ENCODE measurements around the gene PCBP3. TPM values are rescaled to one million over a fixed set of nuclear protein-coding genes. Genes with fewer than 3 reads are reported as not detected.

PCBP3 gene
- total and polyA plus RNA-seq, 10 of the 15 experiments (the other 5 are each of a cell fraction or from before 2014, with no cell fraction given) = 0.09 to 1.3 (median 0.46) TPM; not detected in 3

DNA sequence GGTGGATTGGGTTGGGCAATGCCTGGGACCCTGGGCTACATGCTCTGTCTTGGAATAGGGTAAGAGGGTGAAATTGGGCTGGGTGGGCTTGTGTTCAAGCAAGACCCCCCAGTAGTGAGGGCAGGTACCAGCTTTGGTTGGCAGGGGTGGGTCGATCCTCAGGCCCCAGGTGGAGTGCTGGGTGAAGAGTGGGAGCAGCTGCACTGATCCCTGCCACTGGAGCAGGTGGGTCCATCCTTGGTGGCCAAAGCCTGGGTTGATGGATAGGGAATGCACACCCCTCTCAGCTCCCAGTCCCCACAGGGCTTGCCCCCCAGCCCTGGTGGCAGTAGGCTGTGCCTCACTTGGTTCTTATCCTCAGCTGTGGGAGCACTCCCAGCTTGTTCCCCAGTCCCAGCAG is 135.2 kb downstream of the PCBP3 start:
- no TSS peak for BruUV-seq (replicated peaks)
- H4K20me1 ChIP-seq (ENCODE audit: control insufficient read depth, insufficient read depth) = no peaks in the 10 kb centered on the region
- 0% methylated on average over 1 of the region's 1 CpG for WGBS (ENCODE audit: insufficient coverage, insufficient replicate concordance, low lambda C conversion rate, missing lambda C conversion rate)
- POLR2A ChIA-PET = no interaction called here
- CTCF ChIA-PET = interaction anchor here (1.1 to 1.3 kb wide), 2 partner anchors 32 to 223 kb away, joined by 3 to 4 read pairs; no protein-coding TSS in a partner anchor
- SMC1A ChIA-PET (ENCODE audit: uncharacterized antibody, unreplicated experiment) = no interaction called here
- H3K4me3 ChIP-seq = no peak overlapping the region
- no peaks in the 10 kb centered on the region for H3K36me3 ChIP-seq (ENCODE audit: control insufficient read depth in 2 of 2, insufficient read depth in 2 of 2, low read length in 1 of 2)
- no peaks in the 10 kb centered on the region; the same call in 2 of the 3 replicates for H3K9me3 ChIP-seq (replicated peaks; ENCODE audit: control insufficient read depth, insufficient read depth, low read length)
- TF ChIP-seq TAF1 (IDR thresholded peaks at IDR 0.05; ENCODE audit: borderline replicate concordance, low read depth, low read length) = no peak
- TF ChIP-seq NKRF (conservative IDR thresholded peaks at IDR 0.05) = no peak
- TF ChIP-seq SPI1 (IDR thresholded peaks at IDR 0.05; ENCODE audit: borderline replicate concordance, insufficient read depth, low read depth, low read length) = no peak
- TF ChIP-seq RCOR1 (conservative IDR thresholded peaks at IDR 0.05; ENCODE audit: low read depth, low read length) = no peak
- no peak for TF ChIP-seq ZNF24 (IDR thresholded peaks at IDR 0.05)
- no peak for TF ChIP-seq NR2C1 (IDR thresholded peaks at IDR 0.05)
- no peak for TF ChIP-seq POLR2A (IDR thresholded peaks at IDR 0.05; ENCODE audit: low read depth, low read length)
- no peak for TF ChIP-seq KLF5 (IDR thresholded peaks at IDR 0.05; ENCODE audit: partially characterized antibody)
- TF ChIP-seq NFYA (IDR thresholded peaks at IDR 0.05; ENCODE audit: borderline replicate concordance, low read depth, low read length) = no peak
- no peak for TF ChIP-seq CBFB (IDR thresholded peaks at IDR 0.05; ENCODE audit: low read depth)
- TF ChIP-seq SMAD1 (IDR thresholded peaks at IDR 0.05; ENCODE audit: low read depth, partially characterized antibody) = no peak
- TF ChIP-seq NR2C2 (IDR thresholded peaks at IDR 0.05; ENCODE audit: borderline replicate concordance, control insufficient read depth, insufficient read length, low read depth) = no peak
- TF ChIP-seq SKIL (IDR thresholded peaks at IDR 0.05; ENCODE audit: low read depth, poor library complexity, severe bottlenecking) = no peak
- no peak for TF ChIP-seq ZSCAN29 (IDR thresholded peaks at IDR 0.05)
- TF ChIP-seq ASH2L (IDR thresholded peaks at IDR 0.05; ENCODE audit: borderline replicate concordance, low read depth) = no peak
- no peak for TF ChIP-seq EED (IDR thresholded peaks at IDR 0.05; ENCODE audit: low read depth)
- H3K27ac ChIP-seq (ENCODE audit: control insufficient read depth, insufficient read depth) = no peak overlapping the region
- no peak overlapping the region for H2AFZ ChIP-seq (ENCODE audit: control insufficient read depth, low read depth, low read length)
- DNase-seq (ENCODE audit: low read depth, low spot score) = no peak
- RAD21 ChIA-PET (ENCODE audit: unreplicated experiment) = no interaction called here
- H3K79me2 ChIP-seq (ENCODE audit: control insufficient read depth, insufficient read depth, low read length) = no peaks in the 10 kb centered on the region
- H3K9ac ChIP-seq (ENCODE audit: control insufficient read depth, insufficient read depth, low read length) = no peak overlapping the region
- intact Hi-C loops (cut with micrococcal nuclease; ENCODE audit: unreplicated experiment) (no loop called here), in situ Hi-C loops (cut with MboI) (no loop called here)
- no peaks in the 10 kb centered on the region for H3K27me3 ChIP-seq (replicated peaks in 1 of 2; ENCODE audit: control insufficient read depth in 2 of 2, insufficient read depth in 2 of 2, low read length in 1 of 2)
- H3K4me1 ChIP-seq (ENCODE audit: control insufficient read depth, insufficient read depth, low read length) = no peaks in the 10 kb centered on the region
- no peak overlapping the region for H3K4me2 ChIP-seq (ENCODE audit: control insufficient read depth, insufficient read depth)
- no peak for ATAC-seq
- no peak for FAIRE-seq

All from GM12878 (cell line).